OCI-LY7 (cell line): ENCODE measurements around the gene KLK10. TPM values are rescaled to one million over a fixed set of nuclear protein-coding genes. Genes with fewer than 3 reads are reported as not detected.

ENCODE experiments used
- BruUV-seq: library from RNA; stranded (reverse); fragments of 400-500 nt; replicated peaks from 2 replicates; lab custom pipeline; 2021; lab: Mats Ljungman, UMichigan
- CTCF ChIA-PET: fragments of 300-600 bp; sonication (Branson Sonifier 250); formaldehyde crosslinking; loops from one replicate; lab custom pipeline; 2022; ENCODE audit warnings: antibody characterized with exemption; ENCODE audit not compliant: unreplicated experiment; lab: Charles Lee
- POLR2A ChIA-PET: fragments of 300-600 bp; sonication (Branson Sonifier 250); formaldehyde crosslinking; loops from one replicate; lab custom pipeline; 2022; ENCODE audit warnings: antibody characterized with exemption; lab: Charles Lee
- DNase-seq: peaks from one replicate; pipeline ENCODE4 v3.0.0-alpha.2; 2015; ENCODE audit warnings: low spot score
- H2AFZ ChIP-seq: fragments of 200-600 bp; sonication (generic), shearing (Covaris generic); 2 replicates; pipeline ENCODE4 v1.6.1; 2014; ENCODE audit warnings: mild to moderate bottlenecking, antibody characterized with exemption, low read length, moderate library complexity
- H3K27ac ChIP-seq: fragments of 200-600 bp; sonication (generic); 2 replicates; pipeline ENCODE4 v1.5.1; 2014; ENCODE audit warnings: mixed run types, low read depth, mild to moderate bottlenecking, moderate library complexity, low read length, inconsistent platforms; ENCODE audit not compliant: poor library complexity, severe bottlenecking
- H3K36me3 ChIP-seq: fragments of 200-600 bp; sonication (generic); 2 replicates; pipeline ENCODE4 v1.6.1; 2014; ENCODE audit warnings: mild to moderate bottlenecking, antibody characterized with exemption, low read length, moderate library complexity, mixed read lengths; ENCODE audit not compliant: insufficient read depth
- H3K4me1 ChIP-seq: fragments of 200-600 bp; sonication (generic); 2 replicates; pipeline ENCODE4 v1.5.1; 2014; ENCODE audit warnings: mild to moderate bottlenecking, low read length; ENCODE audit not compliant: insufficient read depth, poor library complexity, severe bottlenecking
- H3K4me2 ChIP-seq: fragments of 200-600 bp; sonication (generic); 2 replicates; pipeline ENCODE4 v1.6.1; 2014; ENCODE audit warnings: mild to moderate bottlenecking, low read length
- H3K4me3 ChIP-seq: fragments of 200-600 bp; sonication (generic); 2 replicates; pipeline ENCODE4 v1.5.1; 2014; ENCODE audit warnings: mild to moderate bottlenecking, low read depth, low read length; ENCODE audit not compliant: poor library complexity, severe bottlenecking
- H3K79me2 ChIP-seq: fragments of 200-600 bp; sonication (generic); 2 replicates; pipeline ENCODE4 v1.6.1; 2016; ENCODE audit warnings: low read depth, mild to moderate bottlenecking, low read length, moderate library complexity, mixed read lengths; ENCODE audit not compliant: insufficient read depth
- H3K9me2 ChIP-seq: fragments of 200-600 bp; sonication (generic); 2 replicates; pipeline ENCODE4 v1.6.1; 2016; ENCODE audit warnings: mild to moderate bottlenecking, low read length, mixed read lengths; ENCODE audit not compliant: insufficient read depth
- H3K9me3 ChIP-seq: fragments of 200-600 bp; sonication (generic); 2 replicates; pipeline ENCODE4 v1.6.1; 2014; ENCODE audit warnings: mild to moderate bottlenecking, mixed run types, low read length, mixed read lengths
- H4K20me1 ChIP-seq: fragments of 200-600 bp; sonication (generic); 2 replicates; pipeline ENCODE4 v1.6.1; 2014; ENCODE audit warnings: mild to moderate bottlenecking, antibody characterized with exemption, low read length, moderate library complexity, mixed read lengths; ENCODE audit not compliant: insufficient read depth
- EZH2phosphoT487 ChIP-seq: fragments of 200-600 bp; sonication (generic); IDR thresholded peaks from 2 replicates; pipeline ENCODE4 v1.6.1; 2018; ENCODE audit warnings: low read depth, borderline replicate concordance, mild to moderate bottlenecking, mixed run types, antibody characterized with exemption, low read length, moderate library complexity, mixed read lengths
- intact Hi-C: fragments of 100-400 bp; cut with micrococcal nuclease; formaldehyde crosslinking; loops from one replicate; pipeline ENCODE4 v1.10.0; 2022; ENCODE audit not compliant: unreplicated experiment
- total RNA-seq, 2 experiments: library from RNA; depleted of rRNA in 1 of 2; stranded (reverse); fragments of >200 nt in 1 of 2; shearing (Covaris generic) in 1 of 2; gene quantifications; 2 replicates each; pipeline ENCODE4 v1.2.3, GENCODE V29; 2014 to 2022
- TF ChIP-seq, protein P1 (sequence below): fragments of 200-600 bp; sonication (generic); conservative IDR thresholded peaks from 2 replicates; pipeline ENCODE4 v1.5.1; 2014; ENCODE audit warnings: mild to moderate bottlenecking, antibody characterized with exemption, low read length, moderate library complexity, mixed read lengths

KLK10 gene
- total RNA-seq, 2 experiments from 2014 or later: not detected

DNA sequence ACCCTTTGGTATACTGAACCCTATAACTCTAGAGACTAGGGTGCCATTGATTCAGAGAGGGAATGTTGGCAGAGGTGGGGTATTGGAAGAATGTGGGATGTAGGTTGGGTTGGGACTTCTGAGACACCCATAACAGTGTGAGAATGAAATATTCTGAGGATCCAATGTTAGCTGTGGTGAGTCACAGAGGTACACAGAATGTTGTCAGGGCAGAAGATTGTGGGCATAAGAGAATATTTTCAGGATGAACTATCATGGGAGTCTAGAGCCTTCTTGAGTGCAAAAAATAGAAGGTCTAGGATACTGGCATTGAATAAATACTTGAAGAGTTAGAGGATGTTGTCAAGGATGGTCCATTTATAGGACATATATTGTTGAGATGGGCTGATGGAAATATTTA lies 36.4 kb upstream of the KLK10 start:
- H3K4me1 ChIP-seq: no peaks in the 10 kb centered on the region
- no peaks in the 10 kb centered on the region for H3K36me3 ChIP-seq
- ChIA-PET POLR2A (no interaction called here), CTCF (no interaction called here)
- H3K4me3 ChIP-seq: no peak overlapping the region
- H4K20me1 ChIP-seq: no peaks in the 10 kb centered on the region
- H3K4me2 ChIP-seq: no peak overlapping the region
- no peak for TF ChIP-seq EZH2phosphoT487
- TF ChIP-seq, protein P1, sequence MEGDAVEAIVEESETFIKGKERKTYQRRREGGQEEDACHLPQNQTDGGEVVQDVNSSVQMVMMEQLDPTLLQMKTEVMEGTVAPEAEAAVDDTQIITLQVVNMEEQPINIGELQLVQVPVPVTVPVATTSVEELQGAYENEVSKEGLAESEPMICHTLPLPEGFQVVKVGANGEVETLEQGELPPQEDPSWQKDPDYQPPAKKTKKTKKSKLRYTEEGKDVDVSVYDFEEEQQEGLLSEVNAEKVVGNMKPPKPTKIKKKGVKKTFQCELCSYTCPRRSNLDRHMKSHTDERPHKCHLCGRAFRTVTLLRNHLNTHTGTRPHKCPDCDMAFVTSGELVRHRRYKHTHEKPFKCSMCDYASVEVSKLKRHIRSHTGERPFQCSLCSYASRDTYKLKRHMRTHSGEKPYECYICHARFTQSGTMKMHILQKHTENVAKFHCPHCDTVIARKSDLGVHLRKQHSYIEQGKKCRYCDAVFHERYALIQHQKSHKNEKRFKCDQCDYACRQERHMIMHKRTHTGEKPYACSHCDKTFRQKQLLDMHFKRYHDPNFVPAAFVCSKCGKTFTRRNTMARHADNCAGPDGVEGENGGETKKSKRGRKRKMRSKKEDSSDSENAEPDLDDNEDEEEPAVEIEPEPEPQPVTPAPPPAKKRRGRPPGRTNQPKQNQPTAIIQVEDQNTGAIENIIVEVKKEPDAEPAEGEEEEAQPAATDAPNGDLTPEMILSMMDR: no peak
- no peak overlapping the region for H3K27ac ChIP-seq
- no peaks in the 10 kb centered on the region for H3K9me2 ChIP-seq
- no TSS peak for BruUV-seq
- no peaks in the 10 kb centered on the region for H3K9me3 ChIP-seq
- intact Hi-C loops: no loop called here
- no peak for DNase-seq
- H3K79me2 ChIP-seq: no peaks in the 10 kb centered on the region
- no peak overlapping the region for H2AFZ ChIP-seq

DNA sequence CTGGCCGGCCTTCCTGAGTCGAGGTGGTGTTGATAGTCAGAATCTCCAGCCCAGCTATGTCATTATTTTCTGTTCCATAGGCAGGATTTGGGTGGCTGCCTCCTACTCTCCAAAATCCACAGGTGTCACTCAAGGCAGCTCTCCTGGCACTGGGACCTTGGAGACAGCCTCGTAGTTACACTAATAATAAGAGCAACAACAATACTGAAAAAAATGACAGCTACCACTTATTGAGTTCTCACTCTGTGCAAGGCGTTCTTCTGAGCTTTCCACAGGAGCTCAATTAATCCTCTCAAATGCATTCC lies 27.5 kb upstream of the KLK10 start:
- Histone ChIP-seq H3K4me1 (no peaks in the 10 kb centered on the region), H3K4me3 (no peak overlapping the region), H3K4me2 (no peak overlapping the region), H3K27ac (no peak overlapping the region), H4K20me1 (no peaks in the 10 kb centered on the region), H3K79me2 (no peaks in the 10 kb centered on the region), H3K36me3 (no peaks in the 10 kb centered on the region), H3K9me3 (no peaks in the 10 kb centered on the region), H3K9me2 (no peaks in the 10 kb centered on the region), H2AFZ (no peak overlapping the region)
- no peak for TF ChIP-seq EZH2phosphoT487
- no peak for DNase-seq
- ChIA-PET CTCF (no interaction called here), POLR2A (no interaction called here)
- intact Hi-C loops: no loop called here
- BruUV-seq: no TSS peak

DNA sequence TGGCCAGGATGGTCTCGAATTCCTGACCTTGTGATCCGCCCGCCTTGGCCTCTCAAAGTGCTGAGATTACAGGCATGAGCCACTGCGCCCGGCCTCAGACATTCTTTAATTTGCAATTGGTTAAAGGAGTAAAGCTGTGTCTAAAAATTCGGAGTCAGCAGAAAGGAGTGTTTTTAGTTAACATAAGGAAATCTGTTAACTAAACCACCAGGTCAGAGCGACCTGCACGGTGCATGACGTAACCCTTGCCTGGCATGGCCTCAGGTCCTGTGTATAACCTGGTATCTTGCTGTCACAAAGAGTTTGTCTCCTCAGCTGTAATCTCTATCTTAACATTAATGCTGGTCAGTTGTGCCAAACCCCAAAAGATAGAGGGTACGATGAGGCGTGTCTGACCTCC lies 24.8 kb upstream of the KLK10 start:
- Histone ChIP-seq H3K4me2 (no peak overlapping the region), H3K4me3 (no peak overlapping the region), H2AFZ (no peak overlapping the region), H3K79me2 (no peaks in the 10 kb centered on the region), H3K27ac (no peak overlapping the region), H3K4me1 (no peaks in the 10 kb centered on the region), H3K9me3 (no peaks in the 10 kb centered on the region), H4K20me1 (no peaks in the 10 kb centered on the region), H3K36me3 (no peaks in the 10 kb centered on the region), H3K9me2 (no peaks in the 10 kb centered on the region)
- CTCF ChIA-PET: no interaction called here
- no TSS peak for BruUV-seq
- TF ChIP-seq EZH2phosphoT487: no peak
- TF ChIP-seq, protein P1: no peak
- intact Hi-C loops: no loop called here
- POLR2A ChIA-PET: no interaction called here
- DNase-seq: no peak
